Measurements from ENCODE around the gene FRG2B. TPM values are rescaled to one million over a fixed set of nuclear protein-coding genes. Genes with fewer than 3 reads are reported as not detected.

Gene FRG2B
- total RNA-seq, 1 experiment from 2014 or later: not detected

GRCh38 chr10:133614830-133615580 is 11.6 kb downstream of the FRG2B start:
- POLR2A ChIA-PET (ENCODE audit: unreplicated experiment): no interaction called here
- CTCF ChIA-PET: no interaction called here
- no TSS peak for BruUV-seq (replicated peaks)

DNA sequence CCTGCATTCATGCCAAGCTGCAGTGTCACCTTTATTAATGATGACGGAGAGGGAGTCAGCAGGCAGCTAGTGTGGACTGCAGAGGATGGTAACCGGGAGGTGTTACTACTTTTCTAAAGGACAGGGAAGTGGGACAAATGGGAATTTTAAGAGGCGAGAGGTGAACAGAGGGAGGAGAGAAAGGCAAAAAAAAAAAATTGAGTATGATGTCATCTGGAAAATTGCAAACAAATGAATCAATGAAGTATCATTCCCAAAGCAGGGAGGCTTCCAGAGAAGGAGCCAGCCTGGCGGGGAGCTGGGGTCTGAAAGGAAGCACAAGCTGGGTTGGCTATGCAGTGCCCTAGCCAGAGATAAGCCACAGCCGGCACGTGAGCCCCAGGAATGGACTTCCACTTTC is 12.9 kb downstream of the FRG2B start:
- no peaks in the 10 kb centered on the region for H3F3A ChIP-seq (ENCODE audit: low read length, unreplicated experiment)
- H3K4me1 ChIP-seq (ENCODE audit: insufficient read depth, low read length): no peaks in the 10 kb centered on the region
- no peak overlapping the region for H2AFZ ChIP-seq (ENCODE audit: low read length)
- no peaks in the 10 kb centered on the region for H3K36me3 ChIP-seq (ENCODE audit: low read depth, low read length)
- no peak overlapping the region for H3K9ac ChIP-seq (ENCODE audit: low read length)
- H3K79me2 ChIP-seq (ENCODE audit: low read length): no peaks in the 10 kb centered on the region
- no peak for ATAC-seq
- DNase-seq: no peak
- intact Hi-C loops (cut with micrococcal nuclease): no loop called here
- H3K4me3 ChIP-seq (ENCODE audit: low read length): no peak overlapping the region
- no peaks in the 10 kb centered on the region for H4K20me1 ChIP-seq (ENCODE audit: low read length)
- no TSS peak for BruUV-seq (replicated peaks)
- H3K9me2 ChIP-seq (replicated peaks; ENCODE audit: low read length): no peaks in the 10 kb centered on the region
- H3K27ac ChIP-seq (ENCODE audit: low read length): no peak overlapping the region
- no peaks in the 10 kb centered on the region for H3K9me3 ChIP-seq (ENCODE audit: low read length)
- CTCF ChIA-PET: no interaction called here
- no peak for TF ChIP-seq EZH2phosphoT487 (IDR thresholded peaks at IDR 0.05; ENCODE audit: borderline replicate concordance, low read length)
- no peak for TF ChIP-seq EZH2 (IDR thresholded peaks at IDR 0.05; ENCODE audit: low read length, unreplicated experiment)
- no peak for TF ChIP-seq CTCF (conservative IDR thresholded peaks at IDR 0.05; ENCODE audit: low read depth, low read length)
- POLR2A ChIA-PET (ENCODE audit: unreplicated experiment): no interaction called here
- no peak overlapping the region for H3K4me2 ChIP-seq (ENCODE audit: low read length)
- H3K27me3 ChIP-seq (ENCODE audit: low read length): no peaks in the 10 kb centered on the region

More at GRCh38 chr10:133614830-133615580, 11.6 kb downstream of the FRG2B start:
- no peaks in the 10 kb centered on the region for H4K20me1 ChIP-seq (ENCODE audit: low read length)
- H2AFZ ChIP-seq (ENCODE audit: low read length): no peak overlapping the region
- ATAC-seq: no peak
- H3F3A ChIP-seq (ENCODE audit: low read length, unreplicated experiment): no peaks in the 10 kb centered on the region
- H3K27ac ChIP-seq (ENCODE audit: low read length): no peak overlapping the region
- intact Hi-C loops (cut with micrococcal nuclease): no loop called here
- H3K79me2 ChIP-seq (ENCODE audit: low read length): no peaks in the 10 kb centered on the region
- no peaks in the 10 kb centered on the region for H3K9me2 ChIP-seq (replicated peaks; ENCODE audit: low read length)
- no peaks in the 10 kb centered on the region for H3K36me3 ChIP-seq (ENCODE audit: low read depth, low read length)
- no peak overlapping the region for H3K9ac ChIP-seq (ENCODE audit: low read length)
- no peaks in the 10 kb centered on the region for H3K27me3 ChIP-seq (ENCODE audit: low read length)
- no peaks in the 10 kb centered on the region for H3K9me3 ChIP-seq (ENCODE audit: low read length)
- H3K4me2 ChIP-seq (ENCODE audit: low read length): no peak overlapping the region
- TF ChIP-seq EZH2 (IDR thresholded peaks at IDR 0.05; ENCODE audit: low read length, unreplicated experiment) (no peak), CTCF (conservative IDR thresholded peaks at IDR 0.05; ENCODE audit: low read depth, low read length) (no peak), EZH2phosphoT487 (IDR thresholded peaks at IDR 0.05; ENCODE audit: borderline replicate concordance, low read length) (no peak)
- H3K4me3 ChIP-seq (ENCODE audit: low read length): no peak overlapping the region
- no peak for DNase-seq
- no peaks in the 10 kb centered on the region for H3K4me1 ChIP-seq (ENCODE audit: insufficient read depth, low read length)

DNA sequence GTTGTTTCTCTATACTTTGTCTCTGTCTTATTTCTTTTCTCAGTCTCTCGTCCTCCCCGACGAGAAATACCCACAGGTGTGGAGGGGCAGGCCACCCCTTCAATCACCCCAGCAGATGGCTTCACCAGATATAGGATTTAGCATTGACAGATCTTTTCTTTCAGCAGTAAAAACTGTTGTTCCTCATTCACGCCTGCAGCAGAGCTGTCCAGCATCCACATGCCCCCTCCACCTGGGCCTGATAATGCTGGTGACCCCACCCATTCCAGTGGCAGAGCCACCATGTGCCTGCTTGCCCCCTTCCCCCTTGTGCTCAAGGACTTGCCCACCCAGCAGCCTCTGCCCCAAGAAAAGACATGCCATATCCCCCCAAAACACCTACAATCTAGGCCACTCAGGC is 15.5 kb downstream of the FRG2B start:
- CTCF ChIA-PET: no interaction called here
- no peak for TF ChIP-seq EZH2phosphoT487 (IDR thresholded peaks at IDR 0.05; ENCODE audit: borderline replicate concordance, low read length)

More for the DNA sequence above, 15.5 kb downstream of the FRG2B start:
- Histone ChIP-seq H3K27me3 (ENCODE audit: low read length) (no peaks in the 10 kb centered on the region; the same call in 1 of the 2 replicates), H3K9me3 (ENCODE audit: low read length) (no peaks in the 10 kb centered on the region), H3K27ac (ENCODE audit: low read length) (no peak overlapping the region), H2AFZ (ENCODE audit: low read length) (no peak overlapping the region), H3K9me2 (replicated peaks; ENCODE audit: low read length) (no peaks in the 10 kb centered on the region), H3K9ac (ENCODE audit: low read length) (no peak overlapping the region), H3K79me2 (ENCODE audit: low read length) (no peaks in the 10 kb centered on the region), H3K4me1 (ENCODE audit: insufficient read depth, low read length) (no peaks in the 10 kb centered on the region), H3K36me3 (ENCODE audit: low read depth, low read length) (no peaks in the 10 kb centered on the region), H3K4me3 (ENCODE audit: low read length) (no peak overlapping the region), H4K20me1 (ENCODE audit: low read length) (no peaks in the 10 kb centered on the region), H3F3A (ENCODE audit: low read length, unreplicated experiment) (no peaks in the 10 kb centered on the region), H3K4me2 (ENCODE audit: low read length) (no peak overlapping the region)
- BruUV-seq (replicated peaks): no TSS peak
- DNase-seq (no peak), ATAC-seq (no peak)
- intact Hi-C loops (cut with micrococcal nuclease): no loop called here
- POLR2A ChIA-PET (ENCODE audit: unreplicated experiment): no interaction called here
